DMS114 treated with DMSO at 0.1 percent for 48 hours (cell line): ENCODE data around the gene TOMM20.

Experiments
- DNase-seq: peaks from one replicate; lab custom pipeline; 2025; ENCODE audit not compliant: unreplicated experiment; lab: John Stamatoyannopoulos, UW

Gene TOMM20

GRCh38 chr1:235069176-235069575 is 59.5 kb downstream of the TOMM20 start:
- no peak for DNase-seq

- DNase-seq = no peak
Observed at GRCh38 chr1:235068158-235069121, 60.2 kb downstream of the TOMM20 start.

DNA sequence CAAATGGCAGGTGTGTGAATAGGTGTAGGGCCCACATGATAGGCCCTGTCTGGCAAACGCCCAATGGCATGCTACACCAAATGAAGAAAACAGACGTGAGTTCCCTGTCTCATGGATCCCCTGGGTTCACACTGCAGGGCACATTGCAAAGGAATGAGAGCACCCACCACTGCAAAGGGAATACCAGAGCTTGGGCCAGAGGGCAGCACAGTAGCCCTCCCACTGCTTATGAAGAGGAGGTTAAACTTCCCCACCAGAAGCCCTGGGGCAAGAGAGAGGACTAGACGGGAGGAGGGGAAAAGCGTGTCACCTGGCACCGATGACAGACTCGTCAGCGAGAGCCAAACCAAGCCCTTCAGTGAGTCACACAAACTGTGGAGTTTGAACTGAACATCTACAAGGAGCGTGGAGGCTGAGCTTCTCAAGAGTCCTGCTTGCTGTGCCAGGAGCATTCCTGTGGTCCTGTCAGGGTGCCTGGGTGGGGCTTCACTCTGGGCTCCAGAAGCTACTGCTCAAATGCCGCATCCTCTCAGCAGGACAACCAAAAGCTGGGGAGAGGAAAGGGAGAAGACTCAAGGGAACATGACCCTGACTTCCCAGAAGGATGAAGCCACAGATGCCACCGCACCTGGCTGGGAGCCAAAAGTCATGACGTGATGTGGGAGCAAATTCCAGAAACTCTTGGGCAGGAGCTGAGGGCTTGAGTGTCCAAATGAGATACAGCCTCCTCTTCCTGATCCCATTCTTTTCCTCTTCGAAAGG is 61.1 kb downstream of the TOMM20 start:
- no peak for DNase-seq

- DNase-seq = no peak
Observed at GRCh38 chr1:235063068-235063765, 65.4 kb downstream of the TOMM20 start.

DNA sequence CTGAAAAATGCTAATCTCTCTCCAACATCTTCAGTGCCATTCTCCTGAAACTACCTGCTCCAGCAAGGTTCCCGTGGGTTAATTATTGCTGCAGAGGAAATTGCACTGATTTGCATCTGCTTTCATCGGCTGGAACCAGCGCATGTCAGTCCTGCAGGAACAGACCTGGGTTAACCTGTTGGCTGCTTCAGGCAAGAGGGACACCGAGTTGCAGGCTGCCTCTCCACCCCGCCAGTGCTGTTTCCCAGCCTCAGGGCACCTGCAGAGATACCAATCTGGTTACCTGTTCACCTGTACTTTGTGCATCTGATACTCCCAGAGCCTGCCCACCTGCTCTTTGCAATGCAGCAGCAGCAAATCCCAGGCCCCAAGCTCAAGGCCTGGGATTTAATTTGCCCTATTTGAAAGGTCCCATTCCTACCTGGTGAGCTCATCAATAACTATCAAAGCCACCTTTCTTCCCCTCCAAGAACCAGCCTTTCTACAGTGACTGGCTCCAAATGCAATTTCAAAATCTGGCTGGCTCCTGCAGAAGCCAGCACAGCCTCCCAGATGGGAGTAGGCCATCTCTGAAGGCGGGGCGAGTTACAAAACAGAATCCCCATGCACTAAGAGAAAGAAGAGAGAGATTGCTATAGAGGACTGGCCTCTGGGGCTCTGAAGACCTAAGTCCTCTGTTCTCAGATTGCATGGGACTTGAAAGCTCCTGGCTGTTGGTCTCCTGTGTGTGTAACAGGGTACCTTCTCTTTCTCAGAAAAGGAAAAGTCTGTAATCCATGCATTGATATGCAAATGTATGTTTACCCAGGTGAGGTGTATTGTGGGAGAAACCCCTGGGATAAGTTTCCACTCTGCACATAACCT is 67.8 kb downstream of the TOMM20 start:
- DNase-seq = no peak
